GM18505 (cell line): ENCODE results near the gene ZNF90.
"Not testable (repeated sequence)": the region's sequence is repeated elsewhere in the genome, so short reads cannot be mapped to it uniquely, and the experiment has no call there.

Experiments
- ATAC-seq: cut with Tn5 transposase; IDR thresholded peaks from one replicate; pipeline ENCODE4 v1.9.1; 2021; ENCODE audit not compliant: unreplicated experiment
- POLR2A ChIP-seq: IDR thresholded peaks from 4 replicates; pipeline ENCODE4 v1.6.1; 2011; ENCODE audit warnings: borderline replicate concordance; ENCODE audit not compliant: insufficient read depth, insufficient read length; ENCODE audit errors: extremely low read depth

ZNF90 gene

DNA sequence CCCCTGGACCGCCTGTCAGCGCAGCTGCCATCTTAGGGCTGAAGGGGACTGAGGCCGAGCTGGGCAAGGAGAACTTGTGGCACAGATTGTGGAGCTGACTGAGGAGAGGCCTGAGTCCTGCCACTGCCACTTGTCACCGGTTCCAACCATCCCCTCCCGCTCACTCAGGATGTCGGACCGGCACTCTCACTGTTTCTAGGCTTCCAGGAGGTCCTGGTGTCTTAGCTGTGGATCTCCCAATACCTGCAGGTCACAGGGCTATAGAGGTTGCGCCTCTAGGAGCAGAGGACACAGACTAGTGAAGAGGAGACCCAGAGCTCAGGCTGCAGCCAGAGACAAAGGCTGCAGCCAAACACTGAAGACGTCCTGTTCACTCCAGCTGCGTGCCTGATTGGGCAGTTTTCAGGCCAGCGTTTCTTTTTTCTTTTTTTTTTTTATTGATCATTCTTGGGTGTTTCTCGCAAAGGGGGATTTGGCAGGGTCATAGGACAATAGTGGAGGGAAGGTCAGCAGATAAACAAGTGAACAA is 73.9 kb downstream of the ZNF90 start:
- ATAC-seq, result no peak
- TF ChIP-seq POLR2A, result no peak

DNA sequence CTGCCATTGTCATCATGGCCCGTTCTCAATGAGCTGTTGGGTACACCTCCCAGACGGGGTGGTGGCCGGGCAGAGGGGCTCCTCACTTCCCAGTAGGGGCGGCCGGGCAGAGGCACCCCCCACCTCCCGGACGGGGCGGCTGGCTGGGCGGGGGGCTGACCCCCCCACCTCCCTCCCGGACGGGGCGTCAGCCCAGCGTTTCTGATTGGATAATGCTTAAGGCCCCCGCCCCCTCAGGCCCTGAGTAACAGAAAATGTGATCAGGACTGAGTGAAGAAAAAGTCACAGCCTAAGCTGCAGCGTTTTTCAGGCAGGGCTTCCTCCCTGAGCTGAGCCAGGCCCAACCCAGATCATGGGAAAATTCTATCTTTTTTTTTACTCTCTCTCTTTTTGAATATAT is 74.7 kb downstream of the ZNF90 start:
- not testable (repeated sequence) for ATAC-seq

- ATAC-seq, result no peak
- no peak for TF ChIP-seq POLR2A
These were observed 75.5 kb downstream of the ZNF90 start for GRCh38 chr19:20153281-20153680.

DNA sequence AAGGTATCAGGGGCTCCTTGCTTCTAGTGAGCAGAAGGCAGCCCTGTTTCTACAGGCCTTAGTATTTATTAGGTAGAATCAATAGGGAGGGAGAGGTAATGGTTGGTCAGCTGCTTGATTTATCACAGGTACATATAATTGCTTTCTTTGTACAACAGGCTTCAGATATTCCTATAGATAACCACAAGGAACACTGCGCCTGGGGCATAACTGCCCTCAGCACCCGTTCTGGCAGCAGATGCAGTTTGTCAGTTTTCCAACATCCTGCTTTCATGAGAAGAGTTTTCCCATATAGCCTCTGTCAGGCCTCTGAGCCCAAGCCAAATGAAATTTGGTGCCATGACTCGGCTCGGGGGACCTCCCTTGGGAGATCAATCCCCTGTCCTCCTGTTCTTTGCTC is 76.8 kb downstream of the ZNF90 start:
- TF ChIP-seq POLR2A, result no peak
- no peak for ATAC-seq

DNA sequence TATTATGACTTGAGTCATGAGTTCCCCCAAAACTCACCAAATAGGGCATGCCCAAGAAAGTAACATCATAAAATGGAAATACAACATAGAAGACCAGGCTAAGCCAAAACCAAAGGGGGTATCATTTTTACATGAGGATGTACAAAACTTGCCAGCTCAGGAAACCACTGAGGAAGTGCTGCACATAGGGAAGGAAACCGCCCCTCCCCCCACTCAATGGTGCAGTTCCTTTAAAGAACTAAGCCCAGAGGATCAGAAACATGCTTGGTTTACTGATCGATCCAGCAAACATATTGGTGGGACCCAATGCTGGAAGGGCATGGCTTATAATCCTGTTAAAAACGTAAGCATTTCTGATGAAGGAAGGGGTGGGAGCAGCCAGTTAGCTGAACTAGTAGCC is 85.0 kb downstream of the ZNF90 start:
- TF ChIP-seq POLR2A, result no peak
- no peak for ATAC-seq

DNA sequence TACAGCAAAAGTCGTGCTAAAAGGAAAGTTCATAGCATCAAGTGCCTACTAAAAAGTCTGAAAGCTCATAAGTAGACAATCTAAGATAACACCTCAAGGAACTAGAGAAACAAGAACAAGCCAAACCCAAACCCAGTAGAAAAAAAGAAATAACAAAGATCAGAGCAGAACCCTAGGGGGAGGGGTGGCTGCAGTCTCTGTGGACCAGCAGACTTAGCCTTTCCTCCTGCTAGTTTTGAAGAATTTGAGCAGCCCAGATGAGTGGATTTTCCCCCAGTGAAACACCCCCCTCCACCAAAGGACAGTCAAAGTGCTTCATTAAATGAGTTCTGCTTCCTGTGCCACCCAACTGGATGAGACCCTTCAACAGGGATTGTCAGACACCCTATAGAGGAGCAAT is 86.7 kb downstream of the ZNF90 start:
- no peak for ATAC-seq
- TF ChIP-seq POLR2A, result no peak

DNA sequence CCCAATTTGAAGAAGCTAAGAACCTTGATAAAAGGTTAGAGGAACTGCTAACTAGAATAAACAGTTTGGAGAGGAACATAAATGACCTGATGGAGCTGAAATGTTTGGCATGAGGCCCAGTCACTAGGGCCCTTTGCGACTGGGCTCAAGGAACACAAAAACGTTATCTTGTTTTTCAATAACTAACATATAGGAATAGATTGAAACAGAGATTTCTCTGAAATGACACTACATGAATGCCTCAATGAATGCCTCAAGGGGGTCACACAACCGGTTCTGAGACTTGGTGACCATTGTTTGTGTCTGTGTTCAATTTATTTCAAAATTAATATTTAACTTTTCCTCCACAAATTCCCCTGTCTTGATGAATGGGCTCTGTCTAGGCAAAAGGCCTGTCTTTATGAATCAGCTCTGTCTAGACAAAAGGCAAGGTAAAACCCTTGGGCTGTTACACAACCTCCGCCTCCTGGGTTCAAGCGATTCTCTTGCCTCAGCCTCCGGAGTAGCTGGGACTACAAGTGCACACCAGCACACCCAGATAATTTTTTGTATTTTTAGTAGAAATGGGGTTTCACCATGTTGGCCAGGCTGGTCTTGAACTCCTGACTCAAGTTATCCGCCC is 88.3 kb downstream of the ZNF90 start:
- TF ChIP-seq POLR2A, result no peak
- no peak for ATAC-seq

DNA sequence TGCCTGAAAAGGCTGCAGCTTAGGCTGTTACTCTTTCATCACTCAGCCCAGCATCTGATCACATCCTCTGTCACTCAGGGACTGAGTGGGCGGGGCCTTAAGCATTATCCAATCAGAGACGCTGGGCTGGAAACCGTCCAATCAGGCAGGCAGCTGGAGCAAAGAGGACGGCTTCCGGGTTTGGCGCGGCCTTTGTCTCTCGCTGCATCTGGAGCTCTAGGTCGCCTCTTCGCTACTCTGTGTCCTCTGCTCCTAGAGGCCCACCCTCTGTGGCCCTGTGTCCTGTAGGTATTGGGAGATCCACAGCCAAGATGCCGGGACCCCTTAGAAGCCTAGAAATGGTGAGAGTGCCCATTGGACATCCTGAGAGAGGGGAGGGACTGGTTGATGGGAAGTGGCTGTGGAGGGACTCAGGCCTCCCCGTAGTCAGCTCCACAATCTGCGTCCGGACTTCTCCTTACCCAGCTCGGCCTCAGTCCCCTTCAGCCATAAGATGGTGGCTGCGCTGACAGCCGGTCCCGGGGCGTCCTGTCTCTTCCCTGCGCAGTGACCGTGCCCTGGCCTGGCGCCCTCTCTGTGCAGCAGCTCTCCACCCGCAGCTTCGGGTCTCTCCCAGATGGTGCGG is 89.3 kb downstream of the ZNF90 start, which contains the start of gene ZNF486:
Gene ZNF486 (plus strand): TSS at position 195 of the 625 bp plus-strand sequence. CDS start 117 bp downstream, at position 312.
- ATAC-seq, result peak; percentile 94
- TF ChIP-seq POLR2A, result peak; percentile 77

DNA sequence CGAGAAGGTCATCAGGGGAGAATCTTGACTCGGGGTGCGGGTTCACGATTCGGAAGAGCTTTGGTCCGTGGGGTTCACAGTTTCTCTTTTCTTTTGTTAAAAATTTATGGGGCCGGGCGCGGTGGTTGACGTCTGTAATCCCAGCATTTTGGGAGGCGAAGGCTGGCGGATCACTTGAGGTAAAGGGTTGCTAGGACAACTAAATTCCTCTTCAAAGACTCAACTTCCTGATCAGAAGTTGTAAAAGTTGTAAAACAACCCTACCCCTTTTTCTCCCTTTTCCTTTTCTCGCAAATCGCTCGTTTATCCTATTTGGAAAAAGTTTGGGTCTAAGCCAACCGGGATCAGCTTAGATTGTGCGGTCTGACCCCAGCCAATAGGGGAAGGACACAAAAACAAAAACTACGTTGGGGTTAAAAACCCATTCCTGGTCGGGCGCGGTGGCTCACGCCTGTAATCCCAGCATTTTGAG is 89.9 kb downstream of the ZNF90 start:
- TF ChIP-seq POLR2A, result no peak
- no peak for ATAC-seq
